Thoracic aorta (tissue), 2 donors: ENCODE results near the gene NOL8. TPM values are rescaled to one million over a fixed set of nuclear protein-coding genes. Genes with fewer than 3 reads are reported as not detected.

Source experiments
- ATAC-seq: fragments of 150-250 bp; one replicate; pipeline ENCODE4 v1.8.0; 2017; ENCODE audit warnings: low read depth; ENCODE audit not compliant: insufficient number of reproducible peaks, low FRiP score
- DNase-seq: peaks from one replicate; pipeline ENCODE4 v3.0.0-alpha.2; 2020; ENCODE audit warnings: low spot score
- H3K27ac ChIP-seq, 2 donors: fragments of 200-600 bp; sonication (generic); 1 replicate in 1 of 2; 2 replicates in 1 of 2; pipeline ENCODE4 v1.5.1; 2016; ENCODE audit warnings: mild to moderate bottlenecking in 2 of 2, moderate library complexity in 2 of 2
- H3K27me3 ChIP-seq: fragments of 200-600 bp; sonication (generic); replicated peaks from 2 replicates; pipeline ENCODE4 v1.6.0; 2016; ENCODE audit warnings: mild to moderate bottlenecking; ENCODE audit not compliant: insufficient read depth
- H3K36me3 ChIP-seq: fragments of 200-600 bp; sonication (generic); one replicate; pipeline ENCODE4 v1.5.1; 2016
- H3K4me1 ChIP-seq, 2 donors: fragments of 200-600 bp; sonication (generic); 1 replicate in 1 of 2; 2 replicates in 1 of 2; pipeline versions ENCODE4 v1.5.1 to v1.6.0; 2016; ENCODE audit warnings: low read depth in 2 of 2, mild to moderate bottlenecking in 1 of 2; ENCODE audit not compliant: control insufficient read depth in 1 of 2
- H3K4me3 ChIP-seq: fragments of 200-600 bp; sonication (generic); 2 replicates; pipeline ENCODE4 v1.5.1; 2016; ENCODE audit warnings: mild to moderate bottlenecking
- H3K9me3 ChIP-seq: fragments of 200-600 bp; sonication (generic); 2 replicates; pipeline ENCODE4 v1.5.1; 2016
- CTCF ChIP-seq: fragments of 200-600 bp; sonication (generic); IDR thresholded peaks from one replicate; pipeline ENCODE4 v1.5.1; 2019; ENCODE audit warnings: antibody characterized with exemption
- total RNA-seq, 2 donors: library from RNA; depleted of rRNA; stranded (reverse); fragments of >200 nt; gene quantifications; one replicate each; pipeline versions ENCODE4 v1.1.0 to v1.2.3, GENCODE V29; 2016

NOL8 gene
- total RNA-seq, 2 donors from 2014 or later = 33.6 to 49.1 TPM

- peaks cover 81% of the 10 kb centered on the region for H3K36me3 ChIP-seq
- no peak for TF ChIP-seq CTCF
- ATAC-seq (no peak), DNase-seq (no peak)
- H3K27me3 ChIP-seq = no peaks in the 10 kb centered on the region
- no peak overlapping the region for H3K4me3 ChIP-seq
- H3K4me1 ChIP-seq = no peaks in the 10 kb centered on the region
- H3K9me3 ChIP-seq = no peaks in the 10 kb centered on the region
- no peak overlapping the region for H3K27ac ChIP-seq
Measured at GRCh38 chr9:92254381-92255337, 70.5 kb downstream of the NOL8 start.

- Histone ChIP-seq H3K4me3 (no peak overlapping the region), H3K27ac (no peak overlapping the region), H3K9me3 (no peaks in the 10 kb centered on the region), H3K27me3 (no peaks in the 10 kb centered on the region), H3K36me3 (peaks cover 78% of the 10 kb centered on the region), H3K4me1 (no peaks in the 10 kb centered on the region)
- ATAC-seq = no peak
- TF ChIP-seq CTCF = no peak
- DNase-seq = no peak
Measured at GRCh38 chr9:92253656-92254055, 71.5 kb downstream of the NOL8 start.

- Histone ChIP-seq H3K4me1 (no peaks in the 10 kb centered on the region), H3K36me3 (peaks cover 83% of the 10 kb centered on the region), H3K27me3 (no peaks in the 10 kb centered on the region), H3K9me3 (no peaks in the 10 kb centered on the region), H3K4me3 (no peak overlapping the region), H3K27ac (no peak overlapping the region)
- no peak for ATAC-seq
- TF ChIP-seq CTCF = no peak
- no peak for DNase-seq
Measured at GRCh38 chr9:92247981-92248380, 77.2 kb downstream of the NOL8 start.

Other genes with a start within 250 kb of the NOL8 start
- 10 to 100 TPM; 45.6 to 74.7 TPM for gene SPTLC1, start 209.9 kb downstream of the NOL8 start, total RNA-seq
- 100 to 1,000 TPM in 1 of 2 donors, 10 to 100 TPM in 1; 79.3 to 150 TPM for gene IARS1, start 31.7 kb downstream of the NOL8 start, total RNA-seq
- 10 to 100 TPM in 1 of 2 donors, 1 to 10 TPM in 1; 3.8 to 13.6 TPM for gene CENPP, start 603 bp upstream of the NOL8 start, total RNA-seq
- gene OGN, start 79.2 kb upstream of the NOL8 start, total RNA-seq = 100 to 1,000 TPM; 210 to 600 TPM
- 100 to 1,000 TPM; 200 TPM for gene OMD, start 99.1 kb upstream of the NOL8 start, total RNA-seq
- 100 to 1,000 TPM; 110 to 122 TPM for gene ASPN, start 157.2 kb upstream of the NOL8 start, total RNA-seq
- gene ECM2, start 210.6 kb upstream of the NOL8 start, total RNA-seq = 10 to 100 TPM; 63.6 to 78.7 TPM